WTC11 (cell line): Measurements from ENCODE around the gene DDIAS.

ENCODE experiments used
- ATF1 ChIP-seq: sonication (generic); formaldehyde crosslinking; IDR thresholded peaks from 2 replicates; pipeline ENCODE4 v1.8.1; 2023; ENCODE audit warnings: mild to moderate bottlenecking, moderate library complexity, missing genetic modification reagents
- CTCF ChIP-seq: fragments of 200-600 bp; IDR thresholded peaks from 2 replicates; pipeline ENCODE4 v1.8.0; 2022; ENCODE audit warnings: antibody characterized with exemption
- E2F1 ChIP-seq: sonication (generic); formaldehyde crosslinking; IDR thresholded peaks from 2 replicates; pipeline ENCODE4 v1.8.0; 2022; ENCODE audit warnings: mild to moderate bottlenecking, missing genetic modification reagents
- FOXP4 ChIP-seq: sonication (generic); formaldehyde crosslinking; IDR thresholded peaks from 2 replicates; pipeline ENCODE4 v1.8.0; 2022; ENCODE audit warnings: mild to moderate bottlenecking, missing genetic modification reagents
- HMGA2 ChIP-seq: fragments of 250-450 bp; sonication (Bioruptor Pico); IDR thresholded peaks from 2 replicates; pipeline ENCODE4 v1.4.0; 2021; ENCODE audit warnings: mild to moderate bottlenecking, moderate library complexity
- SP1 ChIP-seq: sonication (generic); formaldehyde crosslinking; conservative IDR thresholded peaks from 2 replicates; pipeline ENCODE4 v1.8.1; 2022; ENCODE audit warnings: missing genetic modification reagents
- TP53 ChIP-seq: sonication (generic); formaldehyde crosslinking; IDR thresholded peaks from 2 replicates; pipeline ENCODE4 v1.8.1; 2023; ENCODE audit warnings: mild to moderate bottlenecking, missing genetic modification reagents

- TF ChIP-seq CTCF (no peak), TP53 (no peak), HMGA2 (CRISPR knock-in tag) (no peak), ATF1 (no peak), SP1 (no peak), FOXP4 (CRISPR knock-in tag) (no peak), E2F1 (CRISPR knock-in tag) (no peak)
These were observed 65.8 kb downstream of the DDIAS start for GRCh38 chr11:82967381-82967780.
